Stimulated activated CD4-positive, alpha-beta T cell treated with anti-CD3 and anti-CD28 coated beads, Interleukin-2, amount 100 ng/mL, for 24 hours (primary cell): ENCODE results near the gene GPR152.

Source experiments
- DNase-seq, 2 donors: peaks; one replicate each; pipeline ENCODE4 v3.0.0-alpha.2; 2020

GPR152 gene

DNA sequence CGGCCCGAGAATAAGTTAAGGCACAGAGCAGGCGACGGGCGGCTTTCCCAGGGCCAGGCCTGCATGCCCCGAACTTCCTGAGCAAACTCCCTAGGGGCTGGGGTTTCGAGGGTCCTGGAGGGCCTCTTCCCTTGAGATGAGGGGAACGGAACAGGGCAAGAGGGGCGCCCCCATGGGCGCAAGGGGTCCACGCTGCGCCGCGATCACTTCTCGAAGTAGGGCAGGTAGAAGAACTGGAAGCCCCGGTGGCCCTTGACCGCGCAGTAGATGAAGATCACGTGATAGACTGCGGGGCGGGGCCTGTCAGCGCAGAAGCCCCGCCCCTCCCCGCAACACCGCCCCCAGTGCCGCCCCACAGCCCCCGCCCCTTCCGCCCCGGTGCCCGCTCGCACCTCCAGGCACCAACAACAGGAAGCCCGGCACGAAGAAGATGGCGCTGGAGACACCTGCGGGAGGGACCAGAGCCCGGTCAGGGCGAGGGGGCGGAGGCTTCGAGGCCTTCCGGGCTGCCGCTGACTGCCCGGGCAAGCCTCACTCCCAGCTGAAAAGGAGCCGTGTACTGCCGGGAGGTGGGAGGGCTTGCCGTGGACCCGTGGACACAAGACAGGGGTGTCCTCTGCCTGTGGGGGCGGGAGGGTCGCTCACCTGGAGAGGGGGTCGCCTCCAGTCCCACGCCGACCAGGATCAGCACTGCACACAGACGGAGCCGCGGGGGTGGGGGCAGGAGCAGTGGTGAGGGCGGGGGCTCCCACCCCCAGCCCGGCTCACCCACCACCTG, 12.1 kb upstream of the GPR152 start:
- DNase-seq: peak; percentile 92 to 93

DNA sequence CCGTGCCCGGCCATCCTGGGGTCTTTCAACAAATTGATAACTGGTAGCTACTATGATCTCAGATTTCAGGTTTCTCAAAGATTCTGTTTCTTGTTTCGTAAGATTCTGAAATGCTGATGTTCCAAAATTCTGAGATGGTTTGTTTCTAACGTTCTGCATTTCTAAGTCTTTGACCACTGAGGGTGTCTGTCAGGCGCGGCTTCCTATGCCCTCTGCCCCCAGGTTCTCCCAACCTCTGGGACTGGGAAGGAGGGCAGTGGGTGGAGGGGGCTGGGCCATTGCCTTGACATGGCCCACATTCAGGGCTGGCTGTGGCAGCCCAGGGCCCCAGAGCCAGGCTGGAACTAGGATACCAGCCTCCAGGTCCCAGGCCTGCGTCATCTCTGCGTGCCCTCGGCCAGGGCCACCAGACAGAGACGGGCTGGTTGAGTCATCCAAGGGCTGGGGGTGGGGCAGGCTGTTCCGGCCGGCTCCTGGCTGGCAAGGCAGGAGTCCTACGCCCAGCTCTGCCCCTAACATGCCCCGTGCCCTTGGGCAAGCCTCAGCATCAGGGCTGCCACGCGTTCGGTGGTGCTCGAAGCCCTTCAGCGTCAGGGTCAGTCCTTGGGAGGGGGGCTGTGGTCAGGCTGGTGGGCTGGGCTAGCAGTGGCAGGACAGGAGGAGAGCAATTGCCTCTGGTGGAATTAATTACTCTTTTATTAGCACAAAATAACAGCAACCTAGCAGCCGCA, 11.3 kb upstream of the GPR152 start:
- no peak for DNase-seq

DNA sequence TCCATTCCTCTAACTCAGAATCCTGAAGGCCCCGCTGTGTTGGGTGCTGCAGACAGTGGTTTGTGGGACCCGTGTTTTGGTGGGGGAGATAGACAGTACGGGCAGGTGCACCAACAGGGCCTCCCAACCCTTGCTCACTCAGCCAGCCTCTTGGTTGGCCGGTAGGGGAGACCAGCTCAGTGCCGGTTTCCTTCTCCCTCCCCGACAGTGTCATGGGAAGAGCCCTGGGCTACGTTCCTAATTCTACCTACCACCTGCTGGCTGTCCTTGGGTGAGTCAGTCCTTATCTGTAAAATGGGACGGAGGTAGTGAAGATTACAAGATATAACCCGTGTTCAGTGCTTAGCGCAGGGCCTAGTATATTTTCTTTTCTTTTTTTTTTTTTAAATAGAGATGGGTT, 10.7 kb upstream of the GPR152 start:
- no peak for DNase-seq

DNA sequence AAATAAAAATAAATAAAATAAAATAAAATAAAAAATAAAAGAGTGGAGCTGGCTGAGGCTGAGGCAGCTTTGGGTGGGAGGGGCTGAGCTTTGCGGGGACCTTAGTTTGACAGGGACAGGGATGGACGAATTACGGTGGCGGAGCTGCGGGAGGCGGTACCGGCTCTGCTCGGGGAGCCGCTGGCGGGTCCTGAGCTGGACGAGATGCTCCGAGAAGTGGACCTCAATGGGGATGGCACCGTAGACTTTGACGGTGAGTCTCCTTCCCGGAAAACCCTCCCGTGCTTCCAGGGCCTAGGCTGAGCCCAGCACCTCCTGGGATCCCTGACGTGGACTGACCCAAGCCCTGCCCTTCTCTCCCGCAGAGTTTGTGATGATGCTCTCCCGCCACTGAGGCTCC, 5.7 kb upstream of the GPR152 start:
- no peak for DNase-seq

DNA sequence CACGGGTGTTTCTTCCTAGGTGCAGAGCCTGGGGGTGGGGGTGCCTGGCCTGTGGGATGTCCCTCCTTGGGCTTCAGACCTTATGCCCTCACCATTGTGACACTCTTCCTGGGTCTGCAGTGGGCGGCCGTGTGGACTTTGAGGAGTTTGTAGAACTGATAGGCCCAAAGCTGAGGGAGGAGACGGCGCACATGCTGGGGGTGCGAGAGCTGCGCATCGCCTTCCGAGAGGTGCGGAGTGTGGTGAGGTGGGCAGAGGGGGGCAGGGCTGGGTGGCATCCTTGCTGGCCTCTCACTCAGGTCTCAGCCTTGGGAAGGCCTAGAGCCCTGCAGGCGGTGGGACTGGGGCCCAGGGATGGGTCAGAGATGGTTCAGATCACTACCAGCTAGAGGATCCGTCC, 4.9 kb upstream of the GPR152 start:
- no peak for DNase-seq

DNA sequence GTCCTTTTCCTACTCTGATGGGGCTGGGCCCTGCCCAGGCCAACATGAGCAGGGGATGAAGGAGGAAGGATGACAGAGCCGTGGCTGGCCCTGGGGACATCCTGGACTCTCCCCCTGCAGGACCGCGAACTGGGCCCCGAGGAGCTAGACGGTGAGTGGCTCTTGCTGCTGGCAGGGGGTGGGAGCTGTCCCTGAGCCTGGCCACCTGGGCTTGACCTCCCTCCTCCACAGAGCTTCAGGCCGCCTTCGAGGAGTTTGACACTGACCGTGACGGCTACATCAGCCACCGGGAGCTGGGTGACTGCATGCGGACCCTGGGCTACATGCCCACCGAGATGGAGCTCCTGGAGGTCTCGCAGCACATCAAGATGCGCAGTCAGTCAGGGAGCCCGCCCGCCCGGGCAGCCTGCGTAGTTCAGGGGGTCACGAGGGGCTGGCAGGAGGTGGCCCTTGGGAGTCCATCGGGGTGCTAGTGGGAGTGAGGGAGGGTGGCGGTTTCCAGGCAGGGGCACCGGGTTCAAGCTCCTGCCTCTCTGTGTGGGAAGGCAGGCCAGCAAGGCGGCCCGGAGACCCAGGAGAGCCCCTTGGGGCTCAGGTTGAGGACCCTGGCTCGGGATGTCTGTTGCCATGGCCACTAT, 3.7 kb upstream of the GPR152 start:
- no peak for DNase-seq

DNA sequence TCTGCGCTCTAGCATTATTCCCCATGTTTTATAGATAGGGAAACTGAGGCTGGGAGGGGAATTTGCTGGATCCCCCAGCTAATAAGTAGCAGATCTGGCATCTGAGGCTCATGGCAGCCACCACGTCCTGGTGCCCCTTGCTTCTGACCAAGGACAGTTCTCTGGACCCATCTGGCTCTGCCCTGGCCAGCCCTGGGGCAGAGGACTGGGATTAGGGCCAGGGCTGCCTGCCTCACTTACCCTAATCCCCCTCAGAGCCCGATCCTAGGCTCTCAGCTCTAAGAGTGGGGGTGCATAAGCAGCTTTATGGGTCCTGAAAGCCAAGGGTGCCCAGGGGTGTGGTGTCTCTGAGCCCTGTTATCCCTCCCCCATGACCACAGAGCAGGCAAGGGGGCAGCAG, 2.5 kb upstream of the GPR152 start, which contains the start of gene CABP4:
Gene CABP4 (plus strand): TSS at position 301 of the 400 bp plus-strand sequence. CDS start 70 bp downstream, at position 371.
- no peak for DNase-seq

DNA sequence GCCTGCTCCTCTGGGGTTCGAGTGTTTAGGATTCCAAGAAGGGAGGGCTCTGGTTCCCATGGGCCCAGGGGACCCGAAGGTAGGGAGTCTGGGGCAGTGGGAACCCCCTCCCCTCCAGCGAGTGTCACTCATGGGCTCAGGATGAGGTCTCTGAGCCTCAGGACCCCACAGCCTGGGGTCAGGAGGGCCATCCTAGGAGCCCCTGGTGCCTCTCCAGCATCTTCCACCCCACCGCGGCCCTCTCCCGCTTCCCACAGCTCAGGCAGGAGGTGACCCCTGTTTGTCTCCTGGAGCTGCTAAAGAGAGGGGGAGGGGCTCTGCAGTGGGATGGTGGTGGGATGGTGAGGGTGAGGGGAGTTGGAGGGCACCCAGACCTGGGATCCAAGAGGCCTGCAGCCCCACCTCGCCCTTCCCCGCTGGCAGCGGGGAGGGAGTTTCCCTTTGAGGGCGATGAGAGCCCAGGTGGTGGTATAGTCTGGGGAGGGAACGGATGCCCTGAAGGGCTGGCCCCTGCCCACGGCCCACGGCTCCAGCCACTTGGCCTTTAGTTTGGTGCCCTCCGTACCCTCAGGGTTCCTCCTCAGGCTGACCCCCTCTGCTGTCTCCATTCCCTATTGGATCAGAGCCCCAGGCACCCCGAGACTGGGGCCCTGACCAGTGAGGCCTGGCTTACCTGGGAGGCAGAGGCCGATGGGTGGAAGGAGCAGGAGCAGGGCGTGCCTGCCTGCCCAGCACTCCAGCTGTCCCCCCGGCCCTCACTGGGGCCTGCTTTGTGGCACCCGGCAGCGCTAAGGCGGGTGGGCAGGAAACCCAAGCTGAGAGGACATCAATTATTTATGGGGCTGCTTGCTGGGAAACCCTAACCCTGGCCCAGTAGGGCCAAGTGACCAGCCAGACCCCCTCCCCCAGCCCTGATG, 1.5 kb upstream of the GPR152 start:
- no peak for DNase-seq

DNA sequence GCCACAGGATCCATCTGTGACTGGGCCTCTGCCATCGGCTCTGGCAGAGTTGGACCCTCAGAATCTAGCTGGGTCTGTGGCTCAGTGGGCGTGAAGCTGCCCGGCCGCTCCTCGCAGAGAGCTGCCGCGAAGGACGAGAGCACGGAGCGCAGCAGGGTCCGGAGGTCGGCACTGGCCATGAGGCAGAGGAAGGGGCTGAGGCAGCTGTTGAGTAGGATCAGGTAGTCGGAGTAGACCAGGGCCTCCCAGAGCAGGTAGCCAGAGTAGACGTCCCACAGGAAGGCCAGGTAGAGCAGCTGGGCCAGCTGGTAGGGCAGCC, 912 bp downstream of the GPR152 start:
- DNase-seq: no peak

DNA sequence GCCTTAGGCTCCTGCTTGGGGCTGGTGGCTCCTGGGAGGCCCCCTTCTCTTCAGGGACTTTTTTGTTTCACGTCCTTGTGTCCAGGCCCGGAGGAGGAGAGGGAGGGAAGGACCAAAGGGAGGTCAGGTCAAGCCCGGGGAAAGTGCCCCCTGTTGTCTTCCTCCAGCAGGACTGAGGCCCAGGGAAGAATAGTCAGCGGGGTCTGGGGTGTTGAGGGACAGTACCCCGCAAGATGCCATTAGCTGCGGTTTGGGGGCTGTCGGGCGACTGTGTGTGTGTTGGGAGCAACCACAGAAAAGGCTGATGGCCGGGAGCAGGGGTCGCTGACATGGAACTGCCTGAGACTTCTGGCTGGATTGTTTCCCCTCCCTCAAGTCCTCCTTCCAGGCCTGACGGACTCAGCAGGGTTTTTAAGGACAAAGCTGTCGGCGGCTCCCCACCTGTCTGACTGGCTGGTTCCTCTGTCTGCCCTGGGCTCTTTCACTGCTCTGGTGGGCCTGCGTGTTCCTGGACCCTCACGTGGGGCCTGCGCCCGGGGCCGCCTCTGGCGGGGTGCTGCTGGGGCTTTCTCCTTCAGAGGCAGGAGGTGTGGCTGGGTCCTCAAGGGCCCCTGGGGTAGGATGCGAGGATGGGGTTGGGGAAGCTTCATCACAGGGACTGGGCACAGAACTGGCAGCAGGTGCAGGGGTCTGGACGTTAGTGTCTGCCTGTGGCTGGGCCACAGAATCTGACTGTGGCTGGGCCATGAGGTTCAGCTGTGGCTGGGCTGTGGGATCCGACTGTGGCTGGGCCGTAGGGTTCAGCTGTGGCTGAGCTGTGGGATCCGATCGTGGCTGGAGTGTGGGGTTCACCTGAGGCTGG, 1.5 kb downstream of the GPR152 start:
- no peak for DNase-seq

DNA sequence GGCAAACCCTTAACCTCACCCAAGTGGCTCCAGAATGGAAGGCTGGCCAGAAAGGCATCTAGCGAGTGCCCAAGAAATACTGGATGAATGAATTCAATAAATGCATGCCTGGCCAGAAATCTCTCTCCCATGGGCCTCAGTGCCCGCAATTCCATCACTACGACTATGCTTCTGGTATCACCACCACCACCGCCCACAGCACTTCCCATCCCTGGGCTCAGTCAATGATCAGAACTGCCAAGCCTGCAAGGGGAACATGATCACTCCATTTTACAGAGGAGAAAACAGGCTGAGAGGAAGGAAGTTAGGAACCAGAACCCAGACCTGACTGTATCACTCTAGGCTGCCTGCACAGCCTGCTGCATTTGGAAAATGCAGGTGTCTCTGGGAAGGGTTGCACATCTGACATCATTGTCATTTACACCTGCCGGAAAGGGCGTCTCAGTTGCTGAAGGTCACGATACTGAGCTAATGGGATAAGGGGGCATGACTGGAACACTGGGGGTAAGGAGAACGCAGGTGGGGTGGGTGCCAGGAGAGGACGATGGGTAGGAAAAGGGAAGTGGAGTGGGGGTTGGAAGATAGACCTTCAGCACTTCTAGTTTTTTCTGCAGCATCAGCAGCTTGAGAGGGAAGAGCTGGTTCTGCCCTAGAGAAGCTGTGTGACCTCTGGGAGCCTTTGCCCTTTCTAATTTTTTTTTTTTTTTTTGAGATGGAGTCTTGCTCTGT, 3.2 kb downstream of the GPR152 start:
- DNase-seq: no peak

DNA sequence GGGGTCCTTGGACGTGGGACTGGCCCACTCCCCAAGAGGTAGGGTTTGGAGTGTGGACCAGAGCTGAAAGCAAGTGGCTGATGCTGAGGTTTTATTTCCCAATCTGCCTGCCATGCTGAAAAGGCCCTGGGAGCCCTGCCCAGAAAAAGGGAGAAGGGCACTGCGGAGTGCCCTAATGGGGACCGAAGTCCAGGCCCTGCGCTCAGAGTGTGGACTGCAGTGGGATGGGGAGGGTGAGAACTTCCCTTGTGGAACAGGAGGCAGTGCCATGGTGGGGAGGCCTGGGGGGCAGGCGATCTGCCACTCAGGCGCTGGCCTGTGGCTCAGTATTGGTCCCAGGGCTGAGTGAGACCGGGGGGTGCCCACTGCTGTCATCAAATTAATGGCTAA, 4.3 kb downstream of the GPR152 start:
- no peak for DNase-seq

DNA sequence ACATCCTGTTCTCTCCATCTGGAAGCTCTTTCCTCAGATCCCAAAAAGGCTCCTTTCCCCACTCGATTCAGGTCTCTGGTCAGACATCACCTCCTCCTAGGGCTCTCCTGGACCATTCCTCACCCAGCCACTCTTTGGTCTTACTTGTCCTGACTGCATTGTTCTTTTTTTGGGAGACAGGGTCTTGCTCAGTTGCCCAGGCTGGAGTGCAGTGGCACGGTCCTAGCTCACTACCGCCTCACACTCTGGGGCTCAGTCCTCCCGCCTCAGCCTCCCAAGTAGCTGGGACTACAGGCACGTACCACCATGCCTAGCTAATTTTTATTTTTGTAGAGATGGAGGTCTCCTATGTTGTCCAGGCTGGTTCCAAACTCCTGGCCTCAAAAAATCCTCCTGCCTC, 7.0 kb downstream of the GPR152 start:
- DNase-seq: no peak

DNA sequence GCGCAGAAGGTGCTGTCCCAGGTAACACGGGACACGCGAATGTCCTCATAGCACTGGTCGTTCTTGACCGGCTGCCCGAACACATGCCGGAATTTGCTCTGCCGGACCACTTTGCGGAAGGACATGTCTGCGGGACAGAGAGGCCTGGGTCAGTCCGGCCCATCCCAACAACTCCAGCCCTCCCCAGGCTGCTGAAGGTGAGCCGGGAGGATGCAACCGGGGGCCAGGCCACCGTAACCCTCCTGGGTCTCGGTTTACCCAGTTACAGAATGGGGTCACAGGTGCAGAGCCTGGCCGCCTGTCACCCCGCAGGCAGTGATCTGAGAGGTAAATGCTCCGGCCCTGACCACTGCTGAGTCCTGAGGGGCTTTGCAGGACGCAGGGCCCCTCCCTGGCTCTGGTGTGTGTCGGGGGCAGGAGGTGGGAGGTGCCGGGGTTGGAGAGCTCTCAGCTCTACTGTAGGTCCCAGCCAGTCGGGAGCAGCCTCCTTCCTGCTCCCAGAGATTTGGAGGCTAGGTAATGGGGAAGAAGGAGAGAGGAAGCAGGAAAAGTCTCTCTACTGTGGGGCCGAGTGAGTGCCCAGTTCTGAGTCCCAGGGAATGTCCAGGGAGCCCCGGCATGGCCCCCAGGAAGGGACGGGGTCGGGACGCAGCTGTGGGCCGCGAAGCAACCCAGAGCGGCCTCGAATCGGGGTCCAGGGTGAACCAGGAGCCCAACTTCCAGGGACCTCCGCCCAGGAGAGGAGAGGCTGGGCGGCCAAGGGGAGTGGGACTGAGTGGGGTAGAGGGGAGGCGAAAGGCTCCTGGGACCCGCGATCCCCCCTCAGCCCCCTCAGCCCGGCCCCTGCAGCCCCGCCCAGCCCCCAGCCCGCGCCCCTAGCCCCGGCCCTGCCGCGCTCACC, 9.8 kb downstream of the GPR152 start:
- peak in 1 of 2 donors; percentile 18 for DNase-seq

DNA sequence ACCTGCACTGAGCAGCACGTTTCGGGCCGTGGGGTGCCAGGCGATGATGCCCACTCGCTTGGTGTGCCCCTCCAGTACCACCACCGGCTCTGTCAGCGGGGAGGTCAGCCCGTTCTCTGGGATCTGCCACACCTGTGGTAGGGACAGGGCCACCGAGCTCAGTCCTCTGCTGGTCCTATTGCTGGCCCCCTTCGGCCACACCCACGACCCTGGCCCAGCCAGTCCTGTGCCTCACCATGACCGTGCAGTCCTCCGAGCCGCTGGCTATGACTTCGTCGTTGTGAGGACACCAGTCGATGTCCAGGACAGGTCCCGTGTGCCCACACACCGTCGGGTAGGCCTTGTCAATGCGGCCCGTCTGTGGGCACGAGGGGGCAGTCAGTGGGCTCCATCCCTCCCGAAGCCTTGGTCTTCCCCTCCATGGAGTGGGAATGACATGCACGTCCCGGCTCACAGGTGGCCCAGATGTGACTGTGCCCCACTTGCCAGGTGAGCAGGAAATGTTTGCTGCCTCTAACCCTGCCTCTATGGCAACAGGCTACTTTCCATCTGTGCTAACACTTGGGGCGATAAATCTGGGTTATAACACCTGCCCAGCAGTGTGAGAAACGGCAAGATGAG, 10.7 kb downstream of the GPR152 start:
- DNase-seq: peak in 1 of 2 donors; percentile 15

DNA sequence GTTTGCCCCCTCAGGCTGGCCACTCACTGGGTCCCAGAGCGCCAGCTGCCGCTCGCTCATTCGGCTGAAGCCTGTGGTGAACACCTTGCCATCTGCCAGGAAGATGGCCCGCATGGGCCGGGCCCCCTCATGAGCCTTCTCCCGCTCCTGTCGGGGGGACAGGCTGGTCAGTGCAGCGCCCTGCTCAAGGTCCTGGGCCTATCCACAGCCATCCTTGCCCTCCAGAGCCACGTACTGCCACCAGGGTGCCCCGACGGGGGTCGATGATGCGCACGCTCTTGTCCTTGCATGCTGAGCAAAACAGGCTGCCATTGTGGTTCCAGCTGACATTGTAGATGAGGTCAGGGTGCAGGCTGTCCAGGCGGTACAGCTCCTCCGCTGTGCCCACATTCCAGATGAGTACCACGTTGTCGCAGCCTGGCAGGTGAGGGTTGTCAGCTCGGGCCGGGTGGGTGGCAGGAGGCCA, 11.4 kb downstream of the GPR152 start:
- peak in 1 of 2 donors; percentile 36 for DNase-seq

DNA sequence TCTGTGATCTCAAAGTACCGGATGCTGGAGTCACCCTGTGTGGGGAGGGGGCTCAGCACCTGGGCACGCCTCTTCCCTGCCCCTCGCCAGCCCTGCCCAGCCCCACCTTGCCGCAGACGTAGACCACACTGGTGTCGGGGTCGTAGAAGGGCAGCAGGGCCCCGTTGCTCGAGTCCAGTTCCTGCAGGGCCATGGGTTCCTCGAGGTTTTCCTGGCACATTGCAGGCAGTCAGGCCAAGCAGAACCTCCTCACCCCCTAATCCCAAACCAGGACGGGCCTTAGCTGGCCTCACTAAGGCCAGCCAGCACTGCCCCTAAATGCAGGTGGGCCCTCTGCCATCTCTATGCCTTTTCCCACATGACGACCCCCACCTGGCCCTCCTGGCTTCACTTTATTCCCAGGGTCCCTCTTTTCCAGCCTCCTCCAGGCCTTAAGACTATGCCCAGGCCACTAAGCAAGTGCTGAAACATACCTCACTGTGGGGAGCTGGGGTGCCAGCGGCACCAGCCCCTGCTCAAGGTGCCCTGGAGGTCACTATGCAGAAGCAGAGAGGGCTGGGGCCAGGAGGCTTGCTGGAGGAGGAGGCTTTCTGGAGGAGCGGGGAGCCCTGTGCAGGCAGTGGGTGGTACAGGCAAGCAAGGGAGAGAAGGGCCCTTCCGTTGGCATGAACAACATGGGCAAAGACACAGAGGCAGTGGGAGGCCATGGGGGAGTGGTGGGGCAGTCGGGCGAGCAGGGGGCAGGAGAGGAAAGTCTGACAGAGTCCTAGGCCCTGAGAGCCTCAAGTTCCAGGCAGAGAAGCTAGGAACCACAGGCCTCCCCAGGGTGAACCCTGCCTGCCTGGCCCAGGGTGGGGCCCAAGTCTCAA, 12.1 kb downstream of the GPR152 start:
- peak in 1 of 2 donors; percentile 51 for DNase-seq
